NB4 (cell line): Measurements from ENCODE around the gene GBP3.
"Not testable (repeated sequence)": the region's sequence is repeated elsewhere in the genome, so short reads cannot be mapped to it uniquely, and the experiment has no call there.

ENCODE experiments used
- CTCF ChIP-seq: IDR thresholded peaks from one replicate; pipeline ENCODE4 v1.5.1; 2012; ENCODE audit warnings: low read depth, low read length
- MAX ChIP-seq: IDR thresholded peaks from 2 replicates; pipeline ENCODE4 v1.6.1; 2011; ENCODE audit warnings: low read depth, low read length
- MYC ChIP-seq: IDR thresholded peaks from 2 replicates; pipeline ENCODE4 v1.6.1; 2011; ENCODE audit warnings: low read depth, low read length
- POLR2A ChIP-seq: IDR thresholded peaks from 2 replicates; pipeline ENCODE4 v1.6.1; 2011; ENCODE audit warnings: mild to moderate bottlenecking; ENCODE audit not compliant: insufficient read length; ENCODE audit errors: extremely low read depth

GRCh38 chr1:88981506-88981905 lies 41.2 kb downstream of the GBP3 start:
- TF ChIP-seq CTCF, POLR2A, MYC, MAX: not testable (repeated sequence)
